GM12878 (cell line): Measurements from ENCODE around the gene CCDC80. TPM values are rescaled to one million over a fixed set of nuclear protein-coding genes. Genes with fewer than 3 reads are reported as not detected.

ENCODE experiments used
- CREM ChIP-seq: IDR thresholded peaks from 2 replicates; pipeline ENCODE4 v1.6.1; 2014; ENCODE audit warnings: antibody characterized with exemption, low read depth
- CTCF ChIP-seq, 3 experiments: IDR thresholded peaks in 2 of 3; conservative IDR thresholded peaks in 1 of 3; 2 replicates each; pipeline ENCODE4 v1.5.1; 2011; ENCODE audit warnings: low read depth in 3 of 3, low read length in 3 of 3, mild to moderate bottlenecking in 3 of 3, control low read depth in 2 of 3, moderate library complexity in 2 of 3, inconsistent platforms in 1 of 3, mixed read lengths in 1 of 3; ENCODE audit not compliant: control insufficient read depth in 2 of 3, insufficient read depth in 1 of 3; ENCODE audit errors: extremely low read depth in 1 of 3
- E2F8 ChIP-seq: fragments of 450-650 bp; IDR thresholded peaks from 2 replicates; pipeline ENCODE4 v1.6.1; 2018; ENCODE audit warnings: mild to moderate bottlenecking, low read depth, moderate library complexity; ENCODE audit not compliant: partially characterized antibody
- GABPA ChIP-seq: IDR thresholded peaks from 2 replicates; pipeline ENCODE4 v1.6.1; 2014; ENCODE audit warnings: antibody characterized with exemption, low read depth, mild to moderate bottlenecking, inconsistent platforms
- HCFC1 ChIP-seq: fragments of 150-350 bp; IDR thresholded peaks from 2 replicates; pipeline ENCODE4 v1.6.1; 2014; ENCODE audit warnings: low read length
- MLLT1 ChIP-seq: fragments of 450-650 bp; IDR thresholded peaks from 2 replicates; pipeline ENCODE4 v1.6.1; 2016; ENCODE audit warnings: mild to moderate bottlenecking
- NFYB ChIP-seq: IDR thresholded peaks from 2 replicates; pipeline ENCODE4 v1.6.1; 2011; ENCODE audit warnings: low read depth, mild to moderate bottlenecking, low read length, improper control_type of control experiment, moderate library complexity; ENCODE audit not compliant: insufficient read depth
- NRF1 ChIP-seq: conservative IDR thresholded peaks from 2 replicates; pipeline ENCODE4 v1.6.1; 2011; ENCODE audit warnings: mild to moderate bottlenecking, low read depth, low read length, improper control_type of control experiment
- PML ChIP-seq: IDR thresholded peaks from 2 replicates; pipeline ENCODE4 v1.6.1; 2012; ENCODE audit warnings: low read length, inconsistent platforms
- PRDM15 ChIP-seq: fragments of 450-650 bp; formaldehyde crosslinking; IDR thresholded peaks from 2 replicates; pipeline ENCODE4 v1.4.0; 2020; ENCODE audit warnings: mild to moderate bottlenecking, moderate library complexity
- SKIL ChIP-seq: fragments of 450-650 bp; IDR thresholded peaks from 2 replicates; pipeline ENCODE4 v1.6.1; 2017; ENCODE audit warnings: mild to moderate bottlenecking, low read depth, inconsistent platforms; ENCODE audit not compliant: poor library complexity, severe bottlenecking
- polyA plus RNA-seq, 11 experiments: library from polyadenylated mRNA; depleted of rRNA in 4 of 11; unstranded in 6 of 11; stranded (reverse) in 5 of 11; fragments of >200 nt; fragmentation: Nextera tagmentation in 4 of 11; fragmentation: Illumina TruSeq in 1 of 11; extraction: Ambion mirVana in 4 of 11; extraction: Trizol in 1 of 11; gene quantifications; 1 replicate in 1 of 11; 2 replicates in 10 of 11; pipeline versions ENCODE4 v1.2.1 to v1.2.3, GENCODE V29; 2011 to 2016; ENCODE audit warnings: inconsistent platforms in 2 of 11, missing spikeins in 2 of 11, low read depth in 1 of 11
- total RNA-seq, 4 experiments: library from RNA; depleted of rRNA in 3 of 4; stranded (reverse); fragments of >200 nt in 3 of 4; fragmentation: Illumina TruSeq in 1 of 4; extraction: Trizol in 1 of 4; gene quantifications; 2 replicates each; pipeline versions ENCODE4 v1.2.1 to v1.2.3, GENCODE V29; 2013 to 2021

CCDC80 gene
- total and polyA plus RNA-seq, 10 of the 15 experiments (the other 5 are each of a cell fraction or from before 2014, with no cell fraction given): 0.01 to 0.59 (median 0.21) TPM; not detected in 5

GRCh38 chr3:112561734-112562529 is 79.0 kb downstream of the CCDC80 start, which contains the start of the genes ATG3 and SLC35A5 (continued):
- TF ChIP-seq MLLT1 (peak; percentile 86), PRDM15 (CRISPR knock-in tag) (no peak), PML (peak; percentile 96), CREM (peak; percentile 81), CTCF (IDR thresholded peaks at IDR 0.05 in 2 of 3, conservative IDR thresholded peaks at IDR 0.05 in 1 of 3; ENCODE audit: control insufficient read depth in 2 of 3, extremely low read depth in 1 of 3, insufficient read depth in 1 of 3, low read depth in 3 of 3, low read length in 3 of 3) (0 out of 6 replicates have a peak, but pooled peaks of 2 of the 3 experiments have one; percentile 0 to 9), SKIL (peak; percentile 48), HCFC1 (peak; percentile 77), E2F8 (peak; percentile 71), GABPA (peak; percentile 63), NFYB (0 out of 2 replicates have a peak, but pooled peaks have one; percentile 37), NRF1 (peak; percentile 66)
